ENCODE measurements around the gene AUTS2. TPM values are rescaled to one million over a fixed set of nuclear protein-coding genes. Genes with fewer than 3 reads are reported as not detected.

The AUTS2 gene
- total RNA-seq, 1 experiment from 2014 or later: not detected

- no peak for TF ChIP-seq CTCF (IDR thresholded peaks at IDR 0.05; ENCODE audit: unreplicated experiment)
- CTCF ChIA-PET: no interaction called here
- Mint-ChIP-seq H3K9me3 (ENCODE audit: low read depth, unreplicated experiment) (no peaks in the 10 kb centered on the region), H3K36me3 (ENCODE audit: insufficient read depth, unreplicated experiment) (no peaks in the 10 kb centered on the region), H3K4me3 (ENCODE audit: low read depth, unreplicated experiment) (no peak overlapping the region), H3K27ac (ENCODE audit: unreplicated experiment) (no peak overlapping the region), H3K4me1 (ENCODE audit: low read depth, unreplicated experiment) (no peaks in the 10 kb centered on the region), H3K27me3 (ENCODE audit: unreplicated experiment) (no peaks in the 10 kb centered on the region)
- no peak for DNase-seq
- intact Hi-C loops (cut with micrococcal nuclease; ENCODE audit: unreplicated experiment): no loop called here
- BruUV-seq (replicated peaks): no TSS peak
These were observed 294.5 kb downstream of the AUTS2 start for GRCh38 chr7:69892790-69893189.

GRCh38 chr7:69893906-69894305 is 295.6 kb downstream of the AUTS2 start:
- no peak overlapping the region for H3K27ac Mint-ChIP-seq (ENCODE audit: unreplicated experiment)
- no peak overlapping the region for H3K4me3 Mint-ChIP-seq (ENCODE audit: low read depth, unreplicated experiment)
- H3K4me1 Mint-ChIP-seq (ENCODE audit: low read depth, unreplicated experiment): no peaks in the 10 kb centered on the region
- H3K9me3 Mint-ChIP-seq (ENCODE audit: low read depth, unreplicated experiment): no peaks in the 10 kb centered on the region
- H3K27me3 Mint-ChIP-seq (ENCODE audit: unreplicated experiment): no peaks in the 10 kb centered on the region
- DNase-seq: no peak
- no peak for TF ChIP-seq CTCF (IDR thresholded peaks at IDR 0.05; ENCODE audit: unreplicated experiment)
- no TSS peak for BruUV-seq (replicated peaks)
- no peaks in the 10 kb centered on the region for H3K36me3 Mint-ChIP-seq (ENCODE audit: insufficient read depth, unreplicated experiment)
- CTCF ChIA-PET: no interaction called here
- intact Hi-C loops (cut with micrococcal nuclease; ENCODE audit: unreplicated experiment): no loop called here

GRCh38 chr7:69895446-69895845 is 297.2 kb downstream of the AUTS2 start:
- Mint-ChIP-seq H3K36me3 (ENCODE audit: insufficient read depth, unreplicated experiment) (no peaks in the 10 kb centered on the region), H3K27ac (ENCODE audit: unreplicated experiment) (no peak overlapping the region), H3K4me3 (ENCODE audit: low read depth, unreplicated experiment) (no peak overlapping the region), H3K4me1 (ENCODE audit: low read depth, unreplicated experiment) (no peaks in the 10 kb centered on the region), H3K9me3 (ENCODE audit: low read depth, unreplicated experiment) (no peaks in the 10 kb centered on the region), H3K27me3 (ENCODE audit: unreplicated experiment) (no peaks in the 10 kb centered on the region)
- no TSS peak for BruUV-seq (replicated peaks)
- TF ChIP-seq CTCF (IDR thresholded peaks at IDR 0.05; ENCODE audit: unreplicated experiment): no peak
- DNase-seq: no peak
- intact Hi-C loops (cut with micrococcal nuclease; ENCODE audit: unreplicated experiment): no loop called here
- CTCF ChIA-PET: no interaction called here

- no peaks in the 10 kb centered on the region for H3K9me3 Mint-ChIP-seq (ENCODE audit: low read depth, unreplicated experiment)
These were observed 297.8 kb downstream of the AUTS2 start for GRCh38 chr7:69896121-69896520.

More at GRCh38 chr7:69896121-69896520, 297.8 kb downstream of the AUTS2 start:
- TF ChIP-seq CTCF (IDR thresholded peaks at IDR 0.05; ENCODE audit: unreplicated experiment): no peak
- Mint-ChIP-seq H3K36me3 (ENCODE audit: insufficient read depth, unreplicated experiment) (no peaks in the 10 kb centered on the region), H3K27ac (ENCODE audit: unreplicated experiment) (no peak overlapping the region), H3K4me1 (ENCODE audit: low read depth, unreplicated experiment) (no peaks in the 10 kb centered on the region), H3K27me3 (ENCODE audit: unreplicated experiment) (no peaks in the 10 kb centered on the region), H3K4me3 (ENCODE audit: low read depth, unreplicated experiment) (no peak overlapping the region)
- no peak for DNase-seq
- no TSS peak for BruUV-seq (replicated peaks)
- CTCF ChIA-PET: no interaction called here
- intact Hi-C loops (cut with micrococcal nuclease; ENCODE audit: unreplicated experiment): no loop called here
